Measurements from ENCODE around the gene TOP1.
A peak's percentile ranks its signal among the peaks of the same experiment; 100 is the strongest.

TOP1 gene

GRCh38 chr20:40983898-40984297, 44.7 kb upstream of the TOP1 start:
- no peak for TF ChIP-seq CTCF (IDR thresholded peaks at IDR 0.05; ENCODE audit: insufficient read depth, low read length, missing control alignments)
- ChIA-PET POLR2A (no interaction called here), CTCF (interaction anchor here (3.6 to 20.4 kb wide), 5 partner anchors 7 to 114 kb away, joined by 17 to 439 read pairs (median 72); no protein-coding TSS in a partner anchor)
- H3K4me3 ChIP-seq (ENCODE audit: low read depth, low read length): no peak overlapping the region
- DNase-seq (ENCODE audit: low read depth, low spot score): no peak

DNA sequence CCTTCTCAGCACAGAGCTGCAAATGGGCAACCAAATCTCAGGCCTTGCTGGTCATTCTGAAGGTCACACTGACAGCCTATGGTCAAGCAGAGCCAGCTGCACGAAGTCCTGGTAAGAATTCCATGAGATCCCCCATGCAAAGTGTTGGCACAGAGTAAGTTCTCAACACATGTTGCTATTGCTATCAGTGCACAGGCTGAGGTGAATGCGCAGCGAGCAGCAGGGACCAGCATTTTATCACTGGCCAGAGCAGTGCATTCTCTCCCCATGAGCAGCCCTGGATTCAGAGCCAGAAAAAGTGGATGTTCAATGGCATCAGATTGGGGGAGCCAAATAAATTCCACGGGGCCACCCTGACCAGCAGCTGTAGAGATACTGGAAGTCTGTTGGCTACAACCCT, 44.1 kb upstream of the TOP1 start:
- CTCF ChIA-PET: interaction anchor here (4.6 to 20.4 kb wide), 3 partner anchors 16 to 113 kb away, joined by 33 to 439 read pairs (median 307); no protein-coding TSS in a partner anchor
- no peak for TF ChIP-seq CTCF (IDR thresholded peaks at IDR 0.05; ENCODE audit: insufficient read depth, low read length, missing control alignments)
- no peak overlapping the region for H3K4me3 ChIP-seq (ENCODE audit: low read depth, low read length)
- no peak for DNase-seq (ENCODE audit: low read depth, low spot score)
- POLR2A ChIA-PET: no interaction called here

GRCh38 chr20:40986774-40987173, 41.8 kb upstream of the TOP1 start:
- no peak for DNase-seq (ENCODE audit: low read depth, low spot score)

GRCh38 chr20:40990542-40991120, 38.0 kb upstream of the TOP1 start:
- ChIA-PET POLR2A (interaction anchor here (1.0 to 1.2 kb wide), 2 partner anchors 88 to 101 kb away, joined by 3 read pairs; no protein-coding TSS in a partner anchor), CTCF (interaction anchor here (0.7 to 20.4 kb wide), 37 partner anchors 10 to 420 kb away, joined by 3 to 439 read pairs (median 6); partner anchors contain the start of gene LPIN3)
- H3K4me3 ChIP-seq (ENCODE audit: low read depth, low read length): no peak overlapping the region
- no peak for DNase-seq (ENCODE audit: low read depth, low spot score)
- peak; percentile 90 for TF ChIP-seq CTCF (IDR thresholded peaks at IDR 0.05; ENCODE audit: insufficient read depth, low read length, missing control alignments)

More at GRCh38 chr20:40986774-40987173, 41.8 kb upstream of the TOP1 start:
- no peak overlapping the region for H3K4me3 ChIP-seq (ENCODE audit: low read depth, low read length)
- ChIA-PET CTCF (interaction anchor here (2.3 to 20.4 kb wide), 5 partner anchors 14 to 111 kb away, joined by 7 to 439 read pairs (median 33); no protein-coding TSS in a partner anchor), POLR2A (no interaction called here)
- no peak for TF ChIP-seq CTCF (IDR thresholded peaks at IDR 0.05; ENCODE audit: insufficient read depth, low read length, missing control alignments)

- ChIA-PET POLR2A (interaction anchor here (1.0 to 1.2 kb wide), 2 partner anchors 87 to 101 kb away, joined by 3 read pairs; no protein-coding TSS in a partner anchor), CTCF (interaction anchor here (0.6 to 20.4 kb wide), 40 partner anchors 10 to 420 kb away, joined by 3 to 439 read pairs (median 4); partner anchors contain the start of gene LPIN3)
- no peak for DNase-seq (ENCODE audit: low read depth, low spot score)
- no peak overlapping the region for H3K4me3 ChIP-seq (ENCODE audit: low read depth, low read length)
- TF ChIP-seq CTCF (IDR thresholded peaks at IDR 0.05; ENCODE audit: insufficient read depth, low read length, missing control alignments): no peak
Observed at GRCh38 chr20:40991181-40991889, 37.3 kb upstream of the TOP1 start.

Data from AG04449 (cell line).